ENCODE measurements around the gene TMEM150B.

- TF ChIP-seq GATA2 (IDR thresholded peaks at IDR 0.05; ENCODE audit: low read depth, low read length) (no peak), GATA3 (IDR thresholded peaks at IDR 0.05; ENCODE audit: low read depth, low read length) (no peak)
Measured at GRCh38 chr19:55308281-55308680, 16.9 kb downstream of the TMEM150B start.
